HepG2 (cell line): ENCODE data around the gene TPX2. TPM values are rescaled to one million over a fixed set of nuclear protein-coding genes. Genes with fewer than 3 reads are reported as not detected.
A peak's percentile ranks its signal among the peaks of the same experiment; 100 is the strongest.

Source experiments
- CCDC6 ChIP-seq: sonication (generic); formaldehyde crosslinking; IDR thresholded peaks from 2 replicates; pipeline ENCODE4 v1.8.1; 2022; ENCODE audit warnings: mild to moderate bottlenecking, missing genetic modification reagents, moderate library complexity
- EED ChIP-seq: sonication (generic); formaldehyde crosslinking; IDR thresholded peaks from 2 replicates; pipeline ENCODE4 v1.5.0; 2020; ENCODE audit warnings: mild to moderate bottlenecking, missing genetic modification reagents
- HMG20B ChIP-seq: conservative IDR thresholded peaks from 2 replicates; pipeline ENCODE4 v1.6.1; 2016; ENCODE audit warnings: missing genetic modification reagents, missing compliant biosample characterization
- NFATC3 ChIP-seq: sonication (generic); formaldehyde crosslinking; IDR thresholded peaks from 2 replicates; pipeline ENCODE4 v1.5.1; 2020; ENCODE audit warnings: mild to moderate bottlenecking, missing genetic modification reagents
- RARA ChIP-seq: IDR thresholded peaks from 2 replicates; pipeline ENCODE4 v1.6.1; 2016; ENCODE audit warnings: missing genetic modification reagents, missing compliant biosample characterization
- SP140L ChIP-seq: sonication (generic); formaldehyde crosslinking; IDR thresholded peaks from 2 replicates; pipeline ENCODE4 v1.4.0; 2020; ENCODE audit warnings: missing genetic modification reagents, borderline replicate concordance
- TCF7L2 ChIP-seq: IDR thresholded peaks from 2 replicates; pipeline ENCODE4 v1.6.1; 2011; ENCODE audit warnings: mild to moderate bottlenecking, low read depth, low read length, moderate library complexity
- TP53 ChIP-seq: sonication (generic); formaldehyde crosslinking; conservative IDR thresholded peaks from 2 replicates; pipeline ENCODE4 v1.4.0; 2020; ENCODE audit warnings: missing genetic modification reagents
- ZBTB3 ChIP-seq: sonication (generic); formaldehyde crosslinking; IDR thresholded peaks from 2 replicates; pipeline ENCODE4 v1.4.0; 2020; ENCODE audit warnings: low read depth, mild to moderate bottlenecking, moderate library complexity, missing genetic modification reagents, borderline replicate concordance
- ZFAT ChIP-seq: sonication (generic); formaldehyde crosslinking; conservative IDR thresholded peaks from 2 replicates; pipeline ENCODE4 v1.8.1; 2023; ENCODE audit warnings: missing genetic modification reagents, inconsistent platforms
- ZNF562 ChIP-seq: sonication (generic); formaldehyde crosslinking; IDR thresholded peaks from 2 replicates; pipeline ENCODE4 v1.8.0; 2022; ENCODE audit warnings: missing genetic modification reagents, borderline replicate concordance
- ZNF816 ChIP-seq: sonication (generic); formaldehyde crosslinking; IDR thresholded peaks from 2 replicates; pipeline ENCODE4 v1.8.0; 2022; ENCODE audit warnings: missing genetic modification reagents, mild to moderate bottlenecking, borderline replicate concordance
- ZSCAN31 ChIP-seq: sonication (generic); formaldehyde crosslinking; IDR thresholded peaks from 2 replicates; pipeline ENCODE4 v1.5.0; 2020; ENCODE audit warnings: low read depth, mild to moderate bottlenecking, missing genetic modification reagents
- polyA plus RNA-seq, 8 experiments: library from polyadenylated mRNA; depleted of rRNA in 3 of 8; stranded (reverse) in 7 of 8; unstranded in 1 of 8; fragments of >200 nt; fragmentation: Illumina TruSeq in 4 of 8; extraction: Trizol in 4 of 8; gene quantifications; 2 replicates each; pipeline versions ENCODE4 v1.2.1 to v1.2.3, GENCODE V29; 2011 to 2016; ENCODE audit warnings: low read depth in 4 of 8, missing spikeins in 1 of 8, mixed read lengths in 1 of 8; ENCODE audit not compliant: insufficient read depth in 1 of 8
- total RNA-seq, 5 experiments: library from RNA; depleted of rRNA; stranded (reverse); fragments of >200 nt; fragmentation: Illumina TruSeq; extraction: Trizol; gene quantifications; 2 replicates each; pipeline ENCODE4 v1.2.3, GENCODE V29; 2016; ENCODE audit warnings: low read depth in 1 of 5
- TF ChIP-seq, protein P1 (sequence below): sonication (generic); formaldehyde crosslinking; IDR thresholded peaks from 2 replicates; pipeline ENCODE4 v1.4.0; 2020; ENCODE audit warnings: missing genetic modification reagents, borderline replicate concordance
- TF ChIP-seq, protein P2 (sequence below), 2 experiments: IDR thresholded peaks; 2 replicates each; pipeline ENCODE4 v1.6.1; 2011 to 2012; ENCODE audit warnings: low read length in 2 of 2, borderline replicate concordance in 1 of 2, low read depth in 1 of 2, mild to moderate bottlenecking in 1 of 2, moderate library complexity in 1 of 2
- TF ChIP-seq, protein P3 (sequence below): sonication (generic); formaldehyde crosslinking; IDR thresholded peaks from 2 replicates; pipeline ENCODE4 v1.5.0; 2020; ENCODE audit warnings: mild to moderate bottlenecking, missing genetic modification reagents, borderline replicate concordance
- TF ChIP-seq, protein P4 (sequence below): sonication (generic); formaldehyde crosslinking; IDR thresholded peaks from 2 replicates; pipeline ENCODE4 v1.4.0; 2020; ENCODE audit warnings: missing genetic modification reagents
- TF ChIP-seq, protein P5 (sequence below): IDR thresholded peaks from 2 replicates; pipeline ENCODE4 v1.6.1; 2016; ENCODE audit warnings: missing compliant biosample characterization, missing genetic modification reagents, borderline replicate concordance

Gene TPX2
- total and polyA plus RNA-seq, 2 of the 13 experiments (the other 11 are each of a cell fraction or from before 2014, with no cell fraction given) = 34.3 to 124 TPM

DNA sequence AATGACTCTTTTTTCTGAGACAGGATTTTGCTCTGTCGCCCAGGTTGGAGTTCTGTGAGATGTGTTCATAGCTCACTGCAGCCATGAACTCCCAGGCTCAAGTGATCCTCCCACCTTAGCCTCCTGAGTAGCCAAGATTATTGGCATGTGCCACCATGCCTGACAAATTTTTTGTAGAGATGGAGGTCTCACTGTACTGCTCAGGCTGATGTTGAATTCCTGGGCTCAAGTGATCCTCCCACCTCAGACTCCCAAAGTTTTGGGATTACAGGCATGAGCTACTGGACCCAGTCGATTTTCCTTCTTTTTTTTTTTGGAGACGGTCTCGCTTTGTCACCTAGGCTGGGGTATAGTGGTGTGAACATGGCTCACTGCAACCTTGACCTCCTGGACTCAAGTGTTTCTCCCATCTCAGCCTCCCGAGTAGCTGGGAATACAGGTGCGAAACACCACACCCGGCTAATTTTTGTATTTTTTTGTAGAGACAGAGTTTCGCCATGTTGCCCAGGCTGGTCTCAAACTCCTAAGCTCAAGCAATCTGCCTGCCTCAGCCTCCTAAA, 40.8 kb upstream of the TPX2 start (continued):
- TF ChIP-seq ZBTB3 = 0 out of 2 replicates have a peak, but pooled peaks have one; percentile 44
- no peak for TF ChIP-seq RARA
- TF ChIP-seq TP53 (CRISPR knock-in tag) = no peak
- TF ChIP-seq, protein P1, sequence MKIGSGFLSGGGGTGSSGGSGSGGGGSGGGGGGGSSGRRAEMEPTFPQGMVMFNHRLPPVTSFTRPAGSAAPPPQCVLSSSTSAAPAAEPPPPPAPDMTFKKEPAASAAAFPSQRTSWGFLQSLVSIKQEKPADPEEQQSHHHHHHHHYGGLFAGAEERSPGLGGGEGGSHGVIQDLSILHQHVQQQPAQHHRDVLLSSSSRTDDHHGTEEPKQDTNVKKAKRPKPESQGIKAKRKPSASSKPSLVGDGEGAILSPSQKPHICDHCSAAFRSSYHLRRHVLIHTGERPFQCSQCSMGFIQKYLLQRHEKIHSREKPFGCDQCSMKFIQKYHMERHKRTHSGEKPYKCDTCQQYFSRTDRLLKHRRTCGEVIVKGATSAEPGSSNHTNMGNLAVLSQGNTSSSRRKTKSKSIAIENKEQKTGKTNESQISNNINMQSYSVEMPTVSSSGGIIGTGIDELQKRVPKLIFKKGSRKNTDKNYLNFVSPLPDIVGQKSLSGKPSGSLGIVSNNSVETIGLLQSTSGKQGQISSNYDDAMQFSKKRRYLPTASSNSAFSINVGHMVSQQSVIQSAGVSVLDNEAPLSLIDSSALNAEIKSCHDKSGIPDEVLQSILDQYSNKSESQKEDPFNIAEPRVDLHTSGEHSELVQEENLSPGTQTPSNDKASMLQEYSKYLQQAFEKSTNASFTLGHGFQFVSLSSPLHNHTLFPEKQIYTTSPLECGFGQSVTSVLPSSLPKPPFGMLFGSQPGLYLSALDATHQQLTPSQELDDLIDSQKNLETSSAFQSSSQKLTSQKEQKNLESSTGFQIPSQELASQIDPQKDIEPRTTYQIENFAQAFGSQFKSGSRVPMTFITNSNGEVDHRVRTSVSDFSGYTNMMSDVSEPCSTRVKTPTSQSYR (CRISPR knock-in tag) = no peak
- TF ChIP-seq EED (CRISPR knock-in tag) = no peak
- no peak for TF ChIP-seq ZSCAN31 (CRISPR knock-in tag)
- no peak for TF ChIP-seq TCF7L2
- TF ChIP-seq, protein P2, sequence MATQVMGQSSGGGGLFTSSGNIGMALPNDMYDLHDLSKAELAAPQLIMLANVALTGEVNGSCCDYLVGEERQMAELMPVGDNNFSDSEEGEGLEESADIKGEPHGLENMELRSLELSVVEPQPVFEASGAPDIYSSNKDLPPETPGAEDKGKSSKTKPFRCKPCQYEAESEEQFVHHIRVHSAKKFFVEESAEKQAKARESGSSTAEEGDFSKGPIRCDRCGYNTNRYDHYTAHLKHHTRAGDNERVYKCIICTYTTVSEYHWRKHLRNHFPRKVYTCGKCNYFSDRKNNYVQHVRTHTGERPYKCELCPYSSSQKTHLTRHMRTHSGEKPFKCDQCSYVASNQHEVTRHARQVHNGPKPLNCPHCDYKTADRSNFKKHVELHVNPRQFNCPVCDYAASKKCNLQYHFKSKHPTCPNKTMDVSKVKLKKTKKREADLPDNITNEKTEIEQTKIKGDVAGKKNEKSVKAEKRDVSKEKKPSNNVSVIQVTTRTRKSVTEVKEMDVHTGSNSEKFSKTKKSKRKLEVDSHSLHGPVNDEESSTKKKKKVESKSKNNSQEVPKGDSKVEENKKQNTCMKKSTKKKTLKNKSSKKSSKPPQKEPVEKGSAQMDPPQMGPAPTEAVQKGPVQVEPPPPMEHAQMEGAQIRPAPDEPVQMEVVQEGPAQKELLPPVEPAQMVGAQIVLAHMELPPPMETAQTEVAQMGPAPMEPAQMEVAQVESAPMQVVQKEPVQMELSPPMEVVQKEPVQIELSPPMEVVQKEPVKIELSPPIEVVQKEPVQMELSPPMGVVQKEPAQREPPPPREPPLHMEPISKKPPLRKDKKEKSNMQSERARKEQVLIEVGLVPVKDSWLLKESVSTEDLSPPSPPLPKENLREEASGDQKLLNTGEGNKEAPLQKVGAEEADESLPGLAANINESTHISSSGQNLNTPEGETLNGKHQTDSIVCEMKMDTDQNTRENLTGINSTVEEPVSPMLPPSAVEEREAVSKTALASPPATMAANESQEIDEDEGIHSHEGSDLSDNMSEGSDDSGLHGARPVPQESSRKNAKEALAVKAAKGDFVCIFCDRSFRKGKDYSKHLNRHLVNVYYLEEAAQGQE (IDR thresholded peaks at IDR 0.05; ENCODE audit: borderline replicate concordance in 1 of 2, low read depth in 1 of 2, low read length in 2 of 2) = no peak
- no peak for TF ChIP-seq SP140L (CRISPR knock-in tag)
- no peak for TF ChIP-seq ZFAT (CRISPR knock-in tag)
- no peak for TF ChIP-seq ZNF562 (CRISPR knock-in tag)
- TF ChIP-seq, protein P3, sequence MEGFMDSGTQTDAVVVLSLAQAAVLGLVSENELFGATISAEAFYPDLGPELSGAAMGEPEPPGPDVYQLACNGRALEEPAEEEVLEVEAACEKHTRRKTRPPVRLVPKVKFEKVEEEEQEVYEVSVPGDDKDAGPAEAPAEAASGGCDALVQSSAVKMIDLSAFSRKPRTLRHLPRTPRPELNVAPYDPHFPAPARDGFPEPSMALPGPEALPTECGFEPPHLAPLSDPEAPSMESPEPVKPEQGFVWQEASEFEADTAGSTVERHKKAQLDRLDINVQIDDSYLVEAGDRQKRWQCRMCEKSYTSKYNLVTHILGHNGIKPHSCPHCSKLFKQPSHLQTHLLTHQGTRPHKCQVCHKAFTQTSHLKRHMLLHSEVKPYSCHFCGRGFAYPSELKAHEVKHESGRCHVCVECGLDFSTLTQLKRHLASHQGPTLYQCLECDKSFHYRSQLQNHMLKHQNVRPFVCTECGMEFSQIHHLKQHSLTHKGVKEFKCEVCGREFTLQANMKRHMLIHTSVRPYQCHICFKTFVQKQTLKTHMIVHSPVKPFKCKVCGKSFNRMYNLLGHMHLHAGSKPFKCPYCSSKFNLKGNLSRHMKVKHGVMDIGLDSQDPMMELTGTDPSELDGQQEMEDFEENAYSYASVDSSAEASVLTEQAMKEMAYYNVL (CRISPR knock-in tag) = 0 out of 2 replicates have a peak, but pooled peaks have one; percentile 20
- no peak for TF ChIP-seq HMG20B (CRISPR knock-in tag)
- TF ChIP-seq ZNF816 (CRISPR knock-in tag) = no peak
- TF ChIP-seq, protein P4, sequence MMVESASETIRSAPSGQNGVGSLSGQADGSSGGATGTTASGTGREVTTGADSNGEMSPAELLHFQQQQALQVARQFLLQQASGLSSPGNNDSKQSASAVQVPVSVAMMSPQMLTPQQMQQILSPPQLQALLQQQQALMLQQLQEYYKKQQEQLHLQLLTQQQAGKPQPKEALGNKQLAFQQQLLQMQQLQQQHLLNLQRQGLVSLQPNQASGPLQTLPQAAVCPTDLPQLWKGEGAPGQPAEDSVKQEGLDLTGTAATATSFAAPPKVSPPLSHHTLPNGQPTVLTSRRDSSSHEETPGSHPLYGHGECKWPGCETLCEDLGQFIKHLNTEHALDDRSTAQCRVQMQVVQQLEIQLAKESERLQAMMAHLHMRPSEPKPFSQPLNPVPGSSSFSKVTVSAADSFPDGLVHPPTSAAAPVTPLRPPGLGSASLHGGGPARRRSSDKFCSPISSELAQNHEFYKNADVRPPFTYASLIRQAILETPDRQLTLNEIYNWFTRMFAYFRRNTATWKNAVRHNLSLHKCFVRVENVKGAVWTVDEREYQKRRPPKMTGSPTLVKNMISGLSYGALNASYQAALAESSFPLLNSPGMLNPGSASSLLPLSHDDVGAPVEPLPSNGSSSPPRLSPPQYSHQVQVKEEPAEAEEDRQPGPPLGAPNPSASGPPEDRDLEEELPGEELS (CRISPR knock-in tag) = no peak
- no peak for TF ChIP-seq CCDC6
- TF ChIP-seq, protein P5, sequence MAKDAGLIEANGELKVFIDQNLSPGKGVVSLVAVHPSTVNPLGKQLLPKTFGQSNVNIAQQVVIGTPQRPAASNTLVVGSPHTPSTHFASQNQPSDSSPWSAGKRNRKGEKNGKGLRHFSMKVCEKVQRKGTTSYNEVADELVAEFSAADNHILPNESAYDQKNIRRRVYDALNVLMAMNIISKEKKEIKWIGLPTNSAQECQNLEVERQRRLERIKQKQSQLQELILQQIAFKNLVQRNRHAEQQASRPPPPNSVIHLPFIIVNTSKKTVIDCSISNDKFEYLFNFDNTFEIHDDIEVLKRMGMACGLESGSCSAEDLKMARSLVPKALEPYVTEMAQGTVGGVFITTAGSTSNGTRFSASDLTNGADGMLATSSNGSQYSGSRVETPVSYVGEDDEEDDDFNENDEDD (CRISPR knock-in tag) = no peak
- TF ChIP-seq NFATC3 (CRISPR knock-in tag) = no peak
